GM21786 (cell line): ENCODE results near the gene TMEM191B.
A peak's percentile ranks its signal among the peaks of the same experiment; 100 is the strongest.
"Not testable (repeated sequence)": the region's sequence is repeated elsewhere in the genome, so short reads cannot be mapped to it uniquely, and the experiment has no call there.

ENCODE experiments used
- ATAC-seq: cut with Tn5 transposase; IDR thresholded peaks from one replicate; pipeline ENCODE4 v1.9.1; 2021; ENCODE audit not compliant: unreplicated experiment

Gene TMEM191B

GRCh38 chr22:18554280-18555256, 27.0 kb downstream of the TMEM191B start:
- not testable (repeated sequence) for ATAC-seq

GRCh38 chr22:18558516-18558915, 30.9 kb downstream of the TMEM191B start:
- not testable (repeated sequence) for ATAC-seq

GRCh38 chr22:18558939-18559338, 31.3 kb downstream of the TMEM191B start:
- ATAC-seq = not testable (repeated sequence)

- not testable (repeated sequence) for ATAC-seq
Measured at GRCh38 chr22:18560099-18560974, 32.7 kb downstream of the TMEM191B start.

GRCh38 chr22:18570509-18571246, 43.1 kb downstream of the TMEM191B start:
- ATAC-seq = not testable (repeated sequence)

GRCh38 chr22:18573483-18574164, 46.0 kb downstream of the TMEM191B start:
- not testable (repeated sequence) for ATAC-seq

GRCh38 chr22:18574555-18574954, 47.0 kb downstream of the TMEM191B start:
- not testable (repeated sequence) for ATAC-seq

- ATAC-seq = not testable (repeated sequence)
Measured at GRCh38 chr22:18575686-18576085, 48.1 kb downstream of the TMEM191B start.

GRCh38 chr22:18577090-18577818, 49.7 kb downstream of the TMEM191B start:
- ATAC-seq = peak; percentile 24

- ATAC-seq = peak; percentile 78
Measured at GRCh38 chr22:18577847-18578246, 50.2 kb downstream of the TMEM191B start.
